ENCODE data around the gene CX3CR1.

- TF ChIP-seq CTCF (IDR thresholded peaks at IDR 0.05; ENCODE audit: low read length) (no peak), EZH2 (optimal IDR thresholded peaks at IDR 0.05; ENCODE audit: low read depth, low read length) (no peak), EZH2phosphoT487 (IDR thresholded peaks at IDR 0.05; ENCODE audit: low read length) (no peak)
Measured at GRCh38 chr3:39275963-39276593, 3.8 kb downstream of the CX3CR1 start.
